ENCODE results near the gene KIF25. TPM values are rescaled to one million over a fixed set of nuclear protein-coding genes. Genes with fewer than 3 reads are reported as not detected.

The KIF25 gene
- total and polyA plus RNA-seq, 4 donors = 0.72 to 0.79 TPM; not detected in 2

DNA sequence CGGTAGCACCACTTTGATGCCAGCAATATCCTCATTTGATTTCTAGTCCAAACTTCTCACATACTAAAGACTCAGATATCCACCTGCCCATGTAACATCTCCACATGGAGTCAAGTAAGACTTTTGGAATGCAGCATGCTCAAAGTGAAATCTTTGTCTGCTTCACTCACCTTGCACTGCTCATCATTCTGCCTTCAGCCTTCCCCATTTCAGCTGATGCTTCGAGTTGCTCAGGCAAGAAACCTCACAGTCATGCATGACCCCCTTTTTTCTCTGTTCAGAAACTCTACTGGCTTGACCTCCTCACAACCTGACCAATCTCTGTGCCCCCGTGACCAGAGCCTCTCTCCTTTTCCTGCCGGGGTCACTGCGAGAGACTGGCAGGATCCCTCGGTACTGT, 41.0 kb upstream of the KIF25 start:
- no peak for ATAC-seq (ENCODE audit: low FRiP score)
- no peaks in the 10 kb centered on the region for H3K9me3 ChIP-seq (ENCODE audit: control insufficient read depth, low read length)
- H3K4me1 ChIP-seq (ENCODE audit: control insufficient read depth in 1 of 2, insufficient read depth in 2 of 2, low read length in 2 of 2) = no peaks in the 10 kb centered on the region
- intact Hi-C loops (cut with DNase I) = no loop called here
- no peak overlapping the region for H3K4me3 ChIP-seq (ENCODE audit: low read length in 2 of 2)
- no peaks in the 10 kb centered on the region for H3K27me3 ChIP-seq (ENCODE audit: control insufficient read depth in 1 of 2, insufficient read depth in 2 of 2, low read length in 1 of 2)
- H3K27ac ChIP-seq (ENCODE audit: low read depth in 1 of 2, low read length in 2 of 2) = no peak overlapping the region
- DNase-seq = no peak
- WGBS, 2 donors = 97% methylated on average over 6 of the region's 6 CpGs
- peaks cover 2 to 5% of the 10 kb centered on the region in 2 donors for H3K36me3 ChIP-seq (ENCODE audit: control insufficient read depth in 1 of 2, insufficient read depth in 2 of 2, low read length in 1 of 2)

DNA sequence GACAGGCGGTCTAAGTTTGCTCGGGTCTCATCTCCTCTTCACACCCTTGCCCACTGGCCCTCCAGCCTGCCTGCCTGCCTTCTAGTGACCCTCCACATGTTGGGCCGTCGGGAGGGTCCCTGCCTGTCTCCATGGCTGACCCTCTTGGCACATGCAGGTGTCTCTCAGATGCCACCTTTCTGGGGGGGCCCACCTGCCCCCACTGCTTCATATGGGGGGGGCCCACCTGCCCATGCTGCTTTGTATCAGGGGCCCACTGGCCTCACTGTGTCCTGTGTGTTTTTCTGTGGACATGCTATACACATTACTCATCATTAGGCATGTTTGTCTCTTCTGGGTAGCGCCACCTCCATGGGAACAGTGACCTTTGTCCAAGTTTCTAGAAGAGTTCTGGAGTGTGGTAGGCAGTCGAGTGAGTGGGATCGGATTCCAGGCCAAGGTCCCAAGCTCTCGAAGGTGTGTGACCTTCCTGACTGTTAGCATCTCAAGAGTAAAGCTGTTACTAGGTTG, 40.4 kb upstream of the KIF25 start:
- ATAC-seq (ENCODE audit: low FRiP score) = no peak
- intact Hi-C loops (cut with DNase I) = no loop called here
- Histone ChIP-seq H3K27me3 (ENCODE audit: control insufficient read depth in 1 of 2, insufficient read depth in 2 of 2, low read length in 1 of 2) (no peaks in the 10 kb centered on the region), H3K27ac (ENCODE audit: low read depth in 1 of 2, low read length in 2 of 2) (no peak overlapping the region), H3K36me3 (ENCODE audit: control insufficient read depth in 1 of 2, insufficient read depth in 2 of 2, low read length in 1 of 2) (peaks cover under 1 to 2% of the 10 kb centered on the region in 2 donors), H3K4me3 (ENCODE audit: low read length in 2 of 2) (no peak overlapping the region), H3K4me1 (ENCODE audit: control insufficient read depth in 1 of 2, insufficient read depth in 2 of 2, low read length in 2 of 2) (no peaks in the 10 kb centered on the region), H3K9me3 (ENCODE audit: control insufficient read depth, low read length) (no peaks in the 10 kb centered on the region)
- 91% methylated on average over 8 of the region's 8 CpGs for WGBS, 2 donors
- no peak for DNase-seq

GRCh38 chr6:167957626-167958025, 39.8 kb upstream of the KIF25 start:
- DNase-seq (no peak), ATAC-seq (ENCODE audit: low FRiP score) (no peak)
- no peak overlapping the region for H3K27ac ChIP-seq (ENCODE audit: low read depth in 1 of 2, low read length in 2 of 2)
- no peaks in the 10 kb centered on the region for H3K4me1 ChIP-seq (ENCODE audit: control insufficient read depth in 1 of 2, insufficient read depth in 2 of 2, low read length in 2 of 2)
- no peaks in the 10 kb centered on the region for H3K9me3 ChIP-seq (ENCODE audit: control insufficient read depth, low read length)
- H3K27me3 ChIP-seq (ENCODE audit: control insufficient read depth in 1 of 2, insufficient read depth in 2 of 2, low read length in 1 of 2) = no peaks in the 10 kb centered on the region
- H3K4me3 ChIP-seq (ENCODE audit: low read length in 2 of 2) = no peak overlapping the region
- 96 to 97% methylated on average over 6 of the region's 6 CpGs for WGBS, 2 donors
- intact Hi-C loops (cut with DNase I) = no loop called here
- peaks cover 0 to 2% of the 10 kb centered on the region in 2 donors for H3K36me3 ChIP-seq (ENCODE audit: control insufficient read depth in 1 of 2, insufficient read depth in 2 of 2, low read length in 1 of 2)

DNA sequence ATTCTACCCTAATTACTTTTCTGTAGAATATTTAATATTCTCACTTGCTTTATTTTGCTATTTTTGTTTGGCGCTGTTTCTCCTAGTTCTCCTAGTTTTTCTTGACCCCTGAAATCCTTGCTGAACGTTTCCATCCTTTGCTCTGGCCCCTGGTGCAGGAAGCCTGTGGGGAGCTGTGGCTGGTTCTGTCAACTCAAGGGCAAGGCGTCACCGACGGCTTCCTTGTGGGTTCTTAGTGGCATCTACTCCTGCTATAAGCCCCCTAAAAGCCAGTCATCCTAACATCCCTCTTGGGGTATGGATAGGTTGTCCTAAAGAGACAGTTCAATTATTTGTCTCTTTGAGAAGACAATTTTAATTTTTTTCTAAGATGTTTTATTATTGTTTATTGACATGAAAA, 36.9 kb upstream of the KIF25 start:
- WGBS, 2 donors = 91 to 93% methylated on average over 5 of the region's 5 CpGs
- H3K4me1 ChIP-seq (ENCODE audit: control insufficient read depth in 1 of 2, insufficient read depth in 2 of 2, low read length in 2 of 2) = no peaks in the 10 kb centered on the region
- no peaks in the 10 kb centered on the region for H3K27me3 ChIP-seq (ENCODE audit: control insufficient read depth in 1 of 2, insufficient read depth in 2 of 2, low read length in 1 of 2)
- intact Hi-C loops (cut with DNase I) = no loop called here
- H3K36me3 ChIP-seq (ENCODE audit: control insufficient read depth in 1 of 2, insufficient read depth in 2 of 2, low read length in 1 of 2) = peaks cover 2 to 3% of the 10 kb centered on the region in 2 donors
- no peak overlapping the region for H3K27ac ChIP-seq (ENCODE audit: low read depth in 1 of 2, low read length in 2 of 2)
- ATAC-seq (ENCODE audit: low FRiP score) (no peak), DNase-seq (no peak)
- no peak overlapping the region for H3K4me3 ChIP-seq (ENCODE audit: low read length in 2 of 2)
- no peaks in the 10 kb centered on the region for H3K9me3 ChIP-seq (ENCODE audit: control insufficient read depth, low read length)

DNA sequence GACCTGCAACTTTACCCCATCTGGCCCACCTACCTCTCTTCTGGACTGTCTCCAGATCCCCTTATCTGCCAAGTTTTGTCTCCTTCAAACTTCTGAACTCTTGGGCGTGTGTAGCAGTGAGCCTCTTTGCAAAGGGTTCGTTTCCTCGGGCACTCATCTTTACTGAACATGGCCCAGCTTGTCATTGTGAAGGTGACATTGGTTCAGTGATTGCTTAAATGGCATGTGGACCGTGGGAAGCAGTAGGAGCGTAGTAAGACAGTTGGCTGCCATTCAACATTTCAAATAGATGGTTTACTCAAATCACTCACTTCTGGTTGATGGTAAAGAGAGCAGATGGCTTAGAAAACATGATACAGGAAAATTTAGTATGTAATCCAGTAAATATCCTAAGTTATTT, 34.8 kb upstream of the KIF25 start:
- intact Hi-C loops (cut with DNase I) = no loop called here
- no peaks in the 10 kb centered on the region for H3K9me3 ChIP-seq (ENCODE audit: control insufficient read depth, low read length)
- H3K36me3 ChIP-seq (ENCODE audit: control insufficient read depth in 1 of 2, insufficient read depth in 2 of 2, low read length in 1 of 2) = peaks cover 8 to 9% of the 10 kb centered on the region in 2 donors
- H3K4me3 ChIP-seq (ENCODE audit: low read length in 2 of 2) = no peak overlapping the region
- H3K27me3 ChIP-seq (ENCODE audit: control insufficient read depth in 1 of 2, insufficient read depth in 2 of 2, low read length in 1 of 2) = no peaks in the 10 kb centered on the region
- 82 to 83% methylated on average over 5 of the region's 5 CpGs for WGBS, 2 donors
- DNase-seq (no peak), ATAC-seq (ENCODE audit: low FRiP score) (no peak)
- no peaks in the 10 kb centered on the region for H3K4me1 ChIP-seq (ENCODE audit: control insufficient read depth in 1 of 2, insufficient read depth in 2 of 2, low read length in 2 of 2)
- H3K27ac ChIP-seq (ENCODE audit: low read depth in 1 of 2, low read length in 2 of 2) = no peak overlapping the region

DNA sequence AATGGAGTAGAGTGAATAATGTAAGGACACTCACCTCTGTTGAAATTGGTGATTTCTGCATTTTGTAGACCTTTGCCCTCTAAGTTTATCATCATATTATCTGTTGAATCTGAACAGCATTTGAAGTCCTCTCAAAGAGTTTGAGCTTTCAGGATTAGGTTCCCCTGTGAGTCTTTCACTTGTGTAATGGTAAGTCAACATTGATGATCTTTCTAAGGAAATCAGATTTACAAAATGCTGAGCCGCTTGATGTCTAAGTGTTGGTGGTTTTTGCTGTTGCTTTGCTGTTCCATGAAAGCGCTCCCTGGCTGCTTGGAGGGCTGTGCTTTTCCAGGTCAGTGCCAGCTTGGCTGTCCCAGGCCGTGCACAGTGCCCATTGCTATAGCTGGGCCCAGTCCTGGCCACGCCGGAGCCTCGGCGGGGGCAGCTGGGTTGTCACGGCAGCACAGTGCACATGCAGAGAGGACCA, 33.8 kb upstream of the KIF25 start:
- Histone ChIP-seq H3K9me3 (ENCODE audit: control insufficient read depth, low read length) (no peaks in the 10 kb centered on the region), H3K27me3 (ENCODE audit: control insufficient read depth in 1 of 2, insufficient read depth in 2 of 2, low read length in 1 of 2) (no peaks in the 10 kb centered on the region), H3K27ac (ENCODE audit: low read depth in 1 of 2, low read length in 2 of 2) (no peak overlapping the region), H3K4me3 (ENCODE audit: low read length in 2 of 2) (no peak overlapping the region), H3K36me3 (ENCODE audit: control insufficient read depth in 1 of 2, insufficient read depth in 2 of 2, low read length in 1 of 2) (peaks cover 7 to 10% of the 10 kb centered on the region in 2 donors), H3K4me1 (ENCODE audit: control insufficient read depth in 1 of 2, insufficient read depth in 2 of 2, low read length in 2 of 2) (no peaks in the 10 kb centered on the region)
- intact Hi-C loops (cut with DNase I) = no loop called here
- DNase-seq = no peak
- WGBS, 2 donors = 80 to 83% methylated on average over 8 of the region's 8 CpGs
- ATAC-seq (ENCODE audit: low FRiP score) = no peak

GRCh38 chr6:167965592-167966539, 31.6 kb upstream of the KIF25 start:
- intact Hi-C loops (cut with DNase I) = no loop called here
- no peaks in the 10 kb centered on the region for H3K9me3 ChIP-seq (ENCODE audit: control insufficient read depth, low read length)
- H3K4me1 ChIP-seq (ENCODE audit: control insufficient read depth in 1 of 2, insufficient read depth in 2 of 2, low read length in 2 of 2) = no peaks in the 10 kb centered on the region
- 86 to 90% methylated on average over 39 of the region's 39 CpGs for WGBS, 2 donors
- H3K27me3 ChIP-seq (ENCODE audit: control insufficient read depth in 1 of 2, insufficient read depth in 2 of 2, low read length in 1 of 2) = no peaks in the 10 kb centered on the region
- DNase-seq (no peak), ATAC-seq (ENCODE audit: low FRiP score) (no peak)
- no peak overlapping the region for H3K27ac ChIP-seq (ENCODE audit: low read depth in 1 of 2, low read length in 2 of 2)
- peaks cover 5 to 11% of the 10 kb centered on the region in 2 donors for H3K36me3 ChIP-seq (ENCODE audit: control insufficient read depth in 1 of 2, insufficient read depth in 2 of 2, low read length in 1 of 2)
- no peak overlapping the region for H3K4me3 ChIP-seq (ENCODE audit: low read length in 2 of 2)

GRCh38 chr6:167966540-167966905, 30.9 kb upstream of the KIF25 start:
- ATAC-seq (ENCODE audit: low FRiP score) = no peak
- H3K4me1 ChIP-seq (ENCODE audit: control insufficient read depth in 1 of 2, insufficient read depth in 2 of 2, low read length in 2 of 2) = no peaks in the 10 kb centered on the region
- WGBS, 2 donors = 91 to 94% methylated on average over 8 of the region's 8 CpGs
- no peak for DNase-seq
- H3K4me3 ChIP-seq (ENCODE audit: low read length in 2 of 2) = no peak overlapping the region
- intact Hi-C loops (cut with DNase I) = no loop called here
- H3K9me3 ChIP-seq (ENCODE audit: control insufficient read depth, low read length) = no peaks in the 10 kb centered on the region
- H3K27ac ChIP-seq (ENCODE audit: low read depth in 1 of 2, low read length in 2 of 2) = no peak overlapping the region
- H3K36me3 ChIP-seq (ENCODE audit: control insufficient read depth in 1 of 2, insufficient read depth in 2 of 2, low read length in 1 of 2) = peaks cover 5 to 11% of the 10 kb centered on the region in 2 donors
- no peaks in the 10 kb centered on the region for H3K27me3 ChIP-seq (ENCODE audit: control insufficient read depth in 1 of 2, insufficient read depth in 2 of 2, low read length in 1 of 2)

DNA sequence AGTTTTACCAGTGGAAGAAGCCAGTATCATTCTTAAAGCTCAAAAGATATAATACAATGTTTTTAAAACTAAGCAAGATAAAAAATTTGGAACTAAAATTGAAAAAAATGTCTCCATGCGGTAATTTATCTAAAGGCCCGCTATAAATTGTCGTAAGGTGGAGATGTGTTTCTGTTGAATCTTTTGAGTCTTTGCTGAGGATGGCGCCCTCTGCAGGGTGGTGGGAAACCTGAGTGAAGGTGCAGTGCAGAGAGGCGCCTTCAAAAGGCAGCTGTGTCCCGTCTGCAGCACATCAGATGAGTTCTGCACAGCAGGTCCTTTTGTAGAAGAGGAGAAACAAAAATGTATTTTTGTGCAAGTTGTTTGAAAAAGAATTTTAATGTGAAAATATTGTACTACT, 29.4 kb upstream of the KIF25 start:
- H3K27ac ChIP-seq (ENCODE audit: low read depth in 1 of 2, low read length in 2 of 2) = no peak overlapping the region
- no peak overlapping the region for H3K4me3 ChIP-seq (ENCODE audit: low read length in 2 of 2)
- H3K27me3 ChIP-seq (ENCODE audit: control insufficient read depth in 1 of 2, insufficient read depth in 2 of 2, low read length in 1 of 2) = no peaks in the 10 kb centered on the region
- no peaks in the 10 kb centered on the region for H3K9me3 ChIP-seq (ENCODE audit: control insufficient read depth, low read length)
- H3K36me3 ChIP-seq (ENCODE audit: control insufficient read depth in 1 of 2, insufficient read depth in 2 of 2, low read length in 1 of 2) = peaks cover 5 to 11% of the 10 kb centered on the region in 2 donors
- ATAC-seq (ENCODE audit: low FRiP score) (no peak), DNase-seq (no peak)
- H3K4me1 ChIP-seq (ENCODE audit: control insufficient read depth in 1 of 2, insufficient read depth in 2 of 2, low read length in 2 of 2) = no peaks in the 10 kb centered on the region
- WGBS, 2 donors = 73 to 78% methylated on average over 6 of the region's 6 CpGs
- intact Hi-C loops (cut with DNase I) = no loop called here
